ENCODE measurements around the gene SUPT5H.

SUPT5H gene

DNA sequence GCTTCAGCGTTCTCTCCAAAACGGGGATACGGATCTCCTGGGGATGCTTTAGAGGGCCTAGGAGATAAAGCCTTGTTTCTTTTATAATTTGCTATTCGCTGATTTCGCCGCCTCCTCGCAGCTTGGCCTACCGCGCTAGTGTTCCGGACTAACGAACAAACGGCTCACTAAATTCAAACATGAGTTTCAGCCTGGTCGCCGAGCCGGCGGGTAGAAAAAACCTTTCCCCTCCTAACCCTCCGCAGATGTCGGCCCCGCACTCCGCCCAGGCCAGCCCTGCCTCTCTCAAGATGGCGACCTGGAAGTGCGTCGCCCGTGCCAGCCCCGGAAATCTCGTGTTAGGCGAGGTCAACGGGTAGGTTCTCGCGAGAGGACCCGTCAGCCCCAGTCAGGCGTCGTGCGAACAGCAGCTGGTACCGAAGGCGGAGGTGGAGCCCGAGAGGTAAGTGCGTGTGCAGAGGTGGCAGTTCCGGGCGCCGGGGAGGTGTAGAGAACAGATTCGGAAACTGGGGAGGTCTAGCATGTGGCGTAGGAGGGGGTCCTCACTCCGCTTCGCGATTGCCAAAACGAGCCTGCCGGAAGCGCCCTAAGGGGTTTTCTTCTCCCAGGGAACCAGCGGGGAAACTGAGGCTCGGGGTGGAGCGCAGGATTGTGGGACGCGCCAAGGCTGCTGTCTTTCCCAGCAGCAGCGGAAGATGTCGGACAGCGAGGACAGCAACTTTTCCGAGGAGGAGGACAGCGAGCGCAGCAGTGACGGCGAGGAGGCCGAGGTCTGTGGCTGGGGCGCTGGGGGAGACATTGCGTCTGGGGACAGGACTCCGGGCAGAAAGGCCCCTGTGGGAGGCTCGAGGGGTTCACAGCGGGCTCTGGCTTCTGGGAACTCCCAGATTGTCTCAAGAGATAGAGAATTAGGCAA, at the start of gene SUPT5H:
TSS of gene SUPT5H (plus strand) at position 387 of the 916 bp plus-strand sequence. CDS start at position 696, 309 bp downstream.
- peak; percentile 79 for DNase-seq (ENCODE audit: low read depth)

DNA sequence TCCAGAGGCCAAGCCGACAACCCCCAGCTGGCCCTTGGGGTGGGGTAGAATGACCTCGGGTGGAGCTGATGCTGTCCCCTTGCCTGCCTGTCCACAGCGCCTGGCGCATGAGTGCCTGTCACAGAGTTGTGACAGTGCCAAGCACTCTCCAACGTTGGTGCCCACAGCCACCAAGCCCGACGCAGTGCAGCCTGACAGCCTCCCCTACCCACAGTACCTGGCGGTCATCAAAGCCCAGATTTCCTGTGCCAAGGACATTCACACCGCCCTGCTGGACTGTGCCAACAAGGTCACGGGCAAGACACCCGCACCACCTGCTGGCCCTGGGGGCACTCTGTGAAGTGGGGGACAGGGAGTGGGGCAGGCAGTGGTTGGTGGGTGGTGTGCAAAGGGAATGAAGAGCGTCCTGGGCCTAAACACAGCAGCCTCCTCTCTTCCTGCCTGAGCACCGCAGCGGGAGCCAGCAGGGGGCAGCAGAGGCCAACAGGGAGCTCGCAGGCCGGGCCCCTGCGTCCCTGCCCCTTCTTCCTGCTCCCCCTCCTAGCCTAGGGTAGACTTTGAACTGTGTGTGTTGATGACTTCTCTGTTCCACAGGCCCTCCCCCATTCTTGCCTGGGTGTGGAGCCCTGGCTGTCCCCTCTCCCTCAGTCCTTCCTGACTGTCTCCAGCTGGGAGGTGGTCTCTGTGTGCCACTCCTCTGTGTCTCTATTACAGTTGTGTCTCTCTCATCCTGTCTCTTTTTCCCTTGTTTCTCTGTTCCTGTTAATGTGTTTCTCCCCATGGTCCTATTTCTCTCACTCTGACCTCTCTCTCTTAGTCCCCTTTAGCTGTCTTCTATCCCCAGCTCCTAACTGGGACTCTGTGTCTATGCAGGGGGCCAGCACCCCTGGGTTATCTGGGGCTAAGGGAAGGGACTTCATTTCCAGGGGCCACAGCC, 47.8 kb upstream of the SUPT5H start:
- peak; percentile 95 for DNase-seq (ENCODE audit: low read depth)

DNA sequence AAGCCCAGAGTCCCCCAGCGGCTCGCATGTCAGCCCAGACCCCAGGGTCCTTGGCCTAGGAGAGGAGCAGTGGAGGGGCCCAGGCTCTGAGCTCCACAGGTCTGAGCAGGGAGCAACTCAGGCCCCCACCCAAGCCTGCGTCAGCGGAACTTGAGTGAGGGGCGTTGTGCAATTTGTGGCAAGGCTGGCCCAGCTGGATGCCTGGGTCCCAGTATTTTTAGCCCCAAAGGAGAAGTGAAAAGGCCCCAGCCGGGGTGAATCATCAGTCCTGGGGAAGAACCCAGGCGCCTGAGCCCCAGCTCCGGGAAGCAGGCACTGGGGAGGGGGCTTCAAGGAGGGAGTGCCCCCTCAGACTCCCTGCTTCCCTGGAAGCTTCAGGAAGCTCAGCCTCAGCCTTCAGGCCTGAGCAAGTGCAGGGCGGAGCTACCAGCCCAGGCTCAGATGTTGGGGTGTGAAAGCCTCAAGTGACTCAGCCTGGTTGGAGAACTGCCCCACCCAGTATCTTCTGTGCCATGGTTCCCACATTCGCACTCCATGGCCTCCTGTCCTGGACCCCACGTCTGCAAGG, 47.0 kb upstream of the SUPT5H start:
- DNase-seq (ENCODE audit: low read depth) = no peak

DNA sequence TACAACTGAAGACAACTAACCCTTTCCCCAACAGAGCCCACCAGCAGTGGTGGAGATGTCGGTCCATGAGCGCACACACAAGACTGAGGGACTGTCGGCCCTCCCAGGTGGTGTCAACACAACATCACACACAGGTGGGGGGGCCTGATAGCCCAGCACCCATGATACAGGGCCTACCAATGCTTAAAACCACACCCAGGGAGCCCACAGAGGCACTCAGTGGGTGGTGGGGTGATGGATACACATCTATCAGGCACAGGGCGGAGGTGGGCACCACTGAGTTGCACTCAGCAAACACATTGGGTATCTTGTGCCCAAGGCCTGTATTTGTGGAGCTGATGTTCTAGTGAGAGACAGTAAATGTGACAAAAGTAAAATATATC, 45.7 kb upstream of the SUPT5H start:
- no peak for DNase-seq (ENCODE audit: low read depth)

- no peak for DNase-seq (ENCODE audit: low read depth)
Observed at GRCh38 chr19:39400061-39400460, 45.3 kb upstream of the SUPT5H start.

GRCh38 chr19:39401070-39401548, 44.3 kb upstream of the SUPT5H start:
- DNase-seq (ENCODE audit: low read depth) = no peak

DNA sequence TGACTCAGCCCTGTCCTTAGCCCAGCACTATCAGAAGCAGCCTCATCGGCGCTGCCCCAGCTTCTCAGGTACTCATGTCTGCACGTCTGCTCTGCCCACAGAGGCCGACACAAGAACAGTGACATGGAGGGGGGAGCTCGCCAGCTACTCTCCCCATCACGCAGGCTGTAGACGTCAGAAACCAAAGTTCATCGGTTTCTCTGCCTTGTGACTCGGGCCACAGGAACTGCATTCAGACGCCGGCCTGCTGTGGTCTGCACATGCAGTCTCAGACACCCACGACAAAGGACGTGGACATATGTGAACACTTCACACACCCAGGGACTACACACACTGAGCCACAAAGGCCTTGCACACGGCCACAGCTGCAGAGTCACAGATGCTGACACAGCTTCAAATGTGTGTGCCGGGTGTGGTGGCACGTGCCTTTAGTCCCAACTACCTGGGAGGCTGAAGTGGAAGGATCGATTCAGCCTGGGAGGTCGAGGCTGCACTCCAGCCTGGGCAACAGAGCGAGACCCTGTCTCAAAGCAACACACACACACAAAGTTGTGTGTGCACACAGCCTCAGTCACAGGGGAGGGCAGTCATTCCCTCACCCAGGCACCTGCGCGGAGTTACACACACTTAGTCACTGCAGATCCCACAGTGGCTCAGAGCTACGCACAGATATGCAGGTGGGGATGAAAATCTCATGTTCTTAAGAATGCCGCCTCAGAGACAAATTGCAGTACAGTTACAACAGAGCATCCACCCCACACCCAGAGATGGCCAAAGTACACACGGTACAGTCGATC, 43.6 kb upstream of the SUPT5H start:
- DNase-seq (ENCODE audit: low read depth) = peak; percentile 41

DNA sequence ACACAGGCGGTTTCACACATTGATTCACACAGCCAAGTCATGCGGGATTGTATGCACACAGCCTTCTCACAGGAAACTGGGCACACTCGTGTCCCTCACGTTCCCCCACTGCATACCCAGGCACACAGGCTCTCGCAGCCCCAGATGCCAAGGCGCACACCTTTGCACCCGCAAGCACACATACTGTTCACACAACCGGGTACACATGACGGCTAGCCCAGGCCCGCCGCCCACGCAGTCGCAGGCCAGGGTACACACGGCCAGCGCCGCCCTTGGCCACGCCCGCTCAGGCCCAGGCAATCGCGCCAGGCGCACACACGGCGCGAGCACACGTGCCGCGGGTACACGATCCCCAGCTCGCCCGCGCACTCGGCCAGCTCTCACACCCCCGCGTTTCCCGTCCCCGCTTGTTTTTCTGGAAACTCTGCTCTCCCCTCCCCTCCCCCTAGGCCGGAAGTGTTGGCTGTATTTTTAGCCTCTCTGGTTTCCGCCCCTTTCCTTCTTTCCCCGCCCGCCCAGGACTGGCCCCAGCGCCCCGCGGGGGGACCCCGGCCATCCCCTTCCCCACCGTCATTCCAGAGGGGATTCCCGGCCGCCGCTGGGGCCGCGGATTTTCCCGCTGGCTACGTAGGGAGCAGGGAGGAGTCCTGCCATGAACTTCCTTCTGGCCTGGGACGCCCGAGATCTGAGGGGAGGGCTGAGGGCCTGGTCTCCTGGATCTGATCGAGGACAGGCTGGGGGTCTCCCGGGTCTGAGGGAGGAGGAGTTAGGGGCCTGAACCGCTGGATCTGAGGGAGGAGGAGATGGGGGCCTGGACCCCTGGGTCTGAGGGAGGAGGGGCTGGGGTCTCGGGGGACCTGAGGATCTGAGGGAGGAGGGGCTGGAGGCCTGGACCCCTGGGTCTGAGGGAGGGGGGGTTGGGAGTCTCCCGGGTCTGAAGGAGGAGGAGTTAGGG, 42.8 kb upstream of the SUPT5H start:
- peak; percentile 50 for DNase-seq (ENCODE audit: low read depth)

GRCh38 chr19:39403331-39404312, 41.8 kb upstream of the SUPT5H start:
- DNase-seq (ENCODE audit: low read depth) = peak; percentile 79

DNA sequence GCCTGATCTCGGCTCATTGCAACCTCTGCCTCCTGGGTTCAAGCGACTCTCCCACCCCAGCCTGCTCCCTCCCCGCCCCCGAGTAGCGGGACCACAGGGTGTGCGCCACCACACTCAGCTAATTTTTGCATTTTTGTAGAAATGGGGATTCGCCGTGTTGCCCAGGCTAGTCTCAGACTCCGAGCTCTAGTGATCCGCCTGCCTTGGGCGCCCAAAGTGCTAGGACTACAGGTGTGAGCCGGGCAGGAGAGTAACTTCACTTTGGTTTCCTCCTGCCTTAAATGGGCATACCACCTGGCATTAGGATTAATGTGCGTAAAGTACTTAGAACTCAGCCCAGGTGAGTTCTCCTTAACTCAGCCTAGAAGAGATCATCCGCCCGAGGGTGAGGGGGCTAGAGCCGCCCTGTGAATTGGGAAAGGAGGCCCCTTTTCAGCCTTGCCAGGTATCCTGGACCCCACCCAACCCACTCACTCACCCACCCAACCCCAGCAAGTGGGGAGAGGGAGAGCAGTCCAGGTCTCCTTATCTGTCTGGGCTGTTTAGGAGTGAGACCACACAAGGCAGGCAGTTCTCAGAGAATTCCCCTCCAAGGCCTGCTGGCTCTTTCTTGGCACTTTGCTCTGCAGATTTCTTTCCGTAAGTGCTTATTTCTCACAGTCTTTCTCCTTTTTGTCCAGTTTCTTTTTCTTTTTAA, 40.0 kb upstream of the SUPT5H start:
- DNase-seq (ENCODE audit: low read depth) = no peak

GRCh38 chr19:39405958-39406655, 39.3 kb upstream of the SUPT5H start:
- peak; percentile 60 for DNase-seq (ENCODE audit: low read depth)

DNA sequence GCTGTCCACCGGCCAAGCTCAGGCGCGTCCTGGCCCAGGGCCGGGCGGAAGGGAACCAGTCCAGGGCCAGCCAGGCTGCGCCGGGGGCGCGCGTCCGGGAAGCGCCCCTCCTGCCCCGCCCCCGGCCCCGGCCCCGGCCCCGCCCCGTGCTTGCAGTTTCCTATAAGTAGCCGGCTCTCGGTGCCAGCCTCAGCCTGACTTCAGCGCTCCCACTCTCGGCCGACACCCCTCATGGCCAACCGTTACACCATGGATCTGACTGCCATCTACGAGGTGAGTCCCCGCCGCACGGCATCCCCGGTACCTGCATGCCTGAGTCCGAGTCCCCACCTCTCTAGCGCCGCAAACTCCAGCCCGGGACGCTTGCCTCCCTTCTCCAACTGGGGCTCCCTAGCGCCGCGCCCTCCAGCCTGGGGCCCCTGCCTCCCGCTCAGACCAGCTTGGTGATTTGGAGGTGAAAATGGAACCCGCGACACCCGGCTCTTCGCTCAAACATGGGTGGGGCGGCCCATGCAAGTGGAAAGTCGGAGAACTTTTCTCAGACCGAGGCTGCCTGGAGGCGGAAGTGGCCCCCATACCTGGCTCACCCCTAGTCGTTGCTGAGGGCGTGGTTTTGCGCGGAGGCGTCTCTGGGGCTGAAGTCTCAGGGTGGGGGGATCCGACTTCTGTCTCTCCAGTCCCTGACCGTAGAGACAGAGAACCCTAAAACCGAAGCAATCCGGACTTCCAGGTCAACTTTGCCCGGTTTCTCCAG, 38.5 kb upstream of the SUPT5H start, which contains the start of gene ZFP36:
TSS of gene ZFP36 (plus strand) at position 192 of the 754 bp plus-strand sequence. CDS start at position 250, 58 bp downstream.
- peak; percentile 80 for DNase-seq (ENCODE audit: low read depth)

GRCh38 chr19:39407410-39407659, 38.0 kb upstream of the SUPT5H start:
- no peak for DNase-seq (ENCODE audit: low read depth)

DNA sequence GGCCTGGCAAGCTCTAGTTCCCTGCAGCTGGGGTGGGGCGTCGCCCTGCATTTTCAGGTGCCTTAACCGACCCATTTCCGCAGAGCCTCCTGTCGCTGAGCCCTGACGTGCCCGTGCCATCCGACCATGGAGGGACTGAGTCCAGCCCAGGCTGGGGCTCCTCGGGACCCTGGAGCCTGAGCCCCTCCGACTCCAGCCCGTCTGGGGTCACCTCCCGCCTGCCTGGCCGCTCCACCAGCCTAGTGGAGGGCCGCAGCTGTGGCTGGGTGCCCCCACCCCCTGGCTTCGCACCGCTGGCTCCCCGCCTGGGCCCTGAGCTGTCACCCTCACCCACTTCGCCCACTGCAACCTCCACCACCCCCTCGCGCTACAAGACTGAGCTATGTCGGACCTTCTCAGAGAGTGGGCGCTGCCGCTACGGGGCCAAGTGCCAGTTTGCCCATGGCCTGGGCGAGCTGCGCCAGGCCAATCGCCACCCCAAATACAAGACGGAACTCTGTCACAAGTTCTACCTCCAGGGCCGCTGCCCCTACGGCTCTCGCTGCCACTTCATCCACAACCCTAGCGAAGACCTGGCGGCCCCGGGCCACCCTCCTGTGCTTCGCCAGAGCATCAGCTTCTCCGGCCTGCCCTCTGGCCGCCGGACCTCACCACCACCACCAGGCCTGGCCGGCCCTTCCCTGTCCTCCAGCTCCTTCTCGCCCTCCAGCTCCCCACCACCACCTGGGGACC, 37.6 kb upstream of the SUPT5H start:
- no peak for DNase-seq (ENCODE audit: low read depth)

DNA sequence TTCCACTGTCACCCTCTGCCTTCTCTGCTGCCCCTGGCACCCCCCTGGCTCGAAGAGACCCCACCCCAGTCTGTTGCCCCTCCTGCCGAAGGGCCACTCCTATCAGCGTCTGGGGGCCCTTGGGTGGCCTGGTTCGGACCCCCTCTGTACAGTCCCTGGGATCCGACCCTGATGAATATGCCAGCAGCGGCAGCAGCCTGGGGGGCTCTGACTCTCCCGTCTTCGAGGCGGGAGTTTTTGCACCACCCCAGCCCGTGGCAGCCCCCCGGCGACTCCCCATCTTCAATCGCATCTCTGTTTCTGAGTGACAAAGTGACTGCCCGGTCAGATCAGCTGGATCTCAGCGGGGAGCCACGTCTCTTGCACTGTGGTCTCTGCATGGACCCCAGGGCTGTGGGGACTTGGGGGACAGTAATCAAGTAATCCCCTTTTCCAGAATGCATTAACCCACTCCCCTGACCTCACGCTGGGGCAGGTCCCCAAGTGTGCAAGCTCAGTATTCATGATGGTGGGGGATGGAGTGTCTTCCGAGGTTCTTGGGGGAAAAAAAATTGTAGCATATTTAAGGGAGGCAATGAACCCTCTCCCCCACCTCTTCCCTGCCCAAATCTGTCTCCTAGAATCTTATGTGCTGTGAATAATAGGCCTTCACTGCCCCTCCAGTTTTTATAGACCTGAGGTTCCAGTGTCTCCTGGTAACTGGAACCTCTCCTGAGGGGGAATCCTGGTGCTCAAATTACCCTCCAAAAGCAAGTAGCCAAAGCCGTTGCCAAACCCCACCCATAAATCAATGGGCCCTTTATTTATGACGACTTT, 36.8 kb upstream of the SUPT5H start:
- no peak for DNase-seq (ENCODE audit: low read depth)

Measured in stimulated activated CD8-positive, alpha-beta memory T cell treated with anti-CD3 and anti-CD28 coated beads, Interleukin-15, amount 100 ng/mL, for 24 hours (primary cell).